ENCODE results near the gene RPTOR.
A peak's percentile ranks its signal among the peaks of the same experiment; 100 is the strongest.

RPTOR gene

GRCh38 chr17:80613732-80614071, 69.1 kb downstream of the RPTOR start:
- no peak for TF ChIP-seq CTCF (IDR thresholded peaks at IDR 0.05; ENCODE audit: low read depth, low read length)
- no peak overlapping the region for H3K4me3 ChIP-seq (replicated peaks in 1 of 2; ENCODE audit: low read depth in 2 of 2, low read length in 2 of 2)
- no peak for DNase-seq (ENCODE audit: low read depth in 2 of 2)

GRCh38 chr17:80614332-80615047, 69.9 kb downstream of the RPTOR start:
- no peak overlapping the region for H3K4me3 ChIP-seq (replicated peaks in 1 of 2; ENCODE audit: low read depth in 2 of 2, low read length in 2 of 2)
- DNase-seq (ENCODE audit: low read depth in 2 of 2), result no peak
- TF ChIP-seq CTCF (IDR thresholded peaks at IDR 0.05; ENCODE audit: low read depth, low read length), result no peak

GRCh38 chr17:80615376-80615775, 70.7 kb downstream of the RPTOR start:
- TF ChIP-seq CTCF (IDR thresholded peaks at IDR 0.05; ENCODE audit: low read depth, low read length), result no peak
- H3K4me3 ChIP-seq (replicated peaks in 1 of 2; ENCODE audit: low read depth in 2 of 2, low read length in 2 of 2), result no peak overlapping the region
- DNase-seq (ENCODE audit: low read depth in 2 of 2), result no peak

GRCh38 chr17:80616705-80617104, 72.1 kb downstream of the RPTOR start:
- H3K4me3 ChIP-seq (replicated peaks in 1 of 2; ENCODE audit: low read depth in 2 of 2, low read length in 2 of 2), result no peak overlapping the region
- no peak for TF ChIP-seq CTCF (IDR thresholded peaks at IDR 0.05; ENCODE audit: low read depth, low read length)
- no peak for DNase-seq (ENCODE audit: low read depth in 2 of 2)

- no peak for DNase-seq (ENCODE audit: low read depth in 2 of 2)
- no peak for TF ChIP-seq CTCF (IDR thresholded peaks at IDR 0.05; ENCODE audit: low read depth, low read length)
- H3K4me3 ChIP-seq (replicated peaks in 1 of 2; ENCODE audit: low read depth in 2 of 2, low read length in 2 of 2), result no peak overlapping the region
Observed at GRCh38 chr17:80618304-80618703, 73.7 kb downstream of the RPTOR start.

GRCh38 chr17:80619535-80620235, 75.0 kb downstream of the RPTOR start:
- no peak overlapping the region for H3K4me3 ChIP-seq (replicated peaks in 1 of 2; ENCODE audit: low read depth in 2 of 2, low read length in 2 of 2)
- no peak for TF ChIP-seq CTCF (IDR thresholded peaks at IDR 0.05; ENCODE audit: low read depth, low read length)
- peak in 1 of 2 donors; percentile 15 for DNase-seq (ENCODE audit: low read depth in 2 of 2)

Data from cardiac fibroblast (primary cell).